Measurements from ENCODE around the gene ST7. TPM values are rescaled to one million over a fixed set of nuclear protein-coding genes. Genes with fewer than 3 reads are reported as not detected.
A peak's percentile ranks its signal among the peaks of the same experiment; 100 is the strongest.

The ST7 gene
- total RNA-seq, 1 donor from 2014 or later, result 12.9 TPM

GRCh38 chr7:117169907-117170306 is 216.6 kb downstream of the ST7 start:
- Histone ChIP-seq H3K36me3 (ENCODE audit: control insufficient read depth, insufficient read depth, low read length) (peaks cover 1% of the 10 kb centered on the region), H3K27me3 (ENCODE audit: control insufficient read depth, insufficient read depth, low read length) (no peaks in the 10 kb centered on the region), H3K4me3 (ENCODE audit: low read depth, low read length) (no peak overlapping the region)
- TF ChIP-seq, protein P1, sequence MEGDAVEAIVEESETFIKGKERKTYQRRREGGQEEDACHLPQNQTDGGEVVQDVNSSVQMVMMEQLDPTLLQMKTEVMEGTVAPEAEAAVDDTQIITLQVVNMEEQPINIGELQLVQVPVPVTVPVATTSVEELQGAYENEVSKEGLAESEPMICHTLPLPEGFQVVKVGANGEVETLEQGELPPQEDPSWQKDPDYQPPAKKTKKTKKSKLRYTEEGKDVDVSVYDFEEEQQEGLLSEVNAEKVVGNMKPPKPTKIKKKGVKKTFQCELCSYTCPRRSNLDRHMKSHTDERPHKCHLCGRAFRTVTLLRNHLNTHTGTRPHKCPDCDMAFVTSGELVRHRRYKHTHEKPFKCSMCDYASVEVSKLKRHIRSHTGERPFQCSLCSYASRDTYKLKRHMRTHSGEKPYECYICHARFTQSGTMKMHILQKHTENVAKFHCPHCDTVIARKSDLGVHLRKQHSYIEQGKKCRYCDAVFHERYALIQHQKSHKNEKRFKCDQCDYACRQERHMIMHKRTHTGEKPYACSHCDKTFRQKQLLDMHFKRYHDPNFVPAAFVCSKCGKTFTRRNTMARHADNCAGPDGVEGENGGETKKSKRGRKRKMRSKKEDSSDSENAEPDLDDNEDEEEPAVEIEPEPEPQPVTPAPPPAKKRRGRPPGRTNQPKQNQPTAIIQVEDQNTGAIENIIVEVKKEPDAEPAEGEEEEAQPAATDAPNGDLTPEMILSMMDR (IDR thresholded peaks at IDR 0.05; ENCODE audit: insufficient read depth, low read length, severe bottlenecking), result no peak
- DNase-seq (ENCODE audit: low read depth) (peak; percentile 63), FAIRE-seq (no peak)

DNA sequence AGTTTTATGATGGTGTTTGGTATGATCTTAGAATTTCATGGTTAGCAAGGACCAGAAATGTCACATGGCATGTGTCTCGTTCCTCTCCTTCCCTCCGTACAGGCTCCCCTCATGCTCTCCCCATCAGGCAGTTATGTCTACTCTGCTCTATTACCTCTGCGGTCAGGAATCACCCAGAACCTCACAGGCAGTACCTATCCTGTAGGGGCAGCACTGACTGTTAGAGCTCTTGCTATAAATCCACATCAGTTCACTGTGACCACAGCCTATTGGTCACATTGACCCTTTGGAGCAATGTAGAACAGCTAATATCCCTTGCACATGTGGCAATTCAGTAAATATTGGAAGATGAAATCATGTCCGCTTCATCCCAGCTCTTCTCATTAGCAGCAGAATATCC is 217.8 kb downstream of the ST7 start:
- FAIRE-seq, result no peak
- Histone ChIP-seq H3K27me3 (ENCODE audit: control insufficient read depth, insufficient read depth, low read length) (no peaks in the 10 kb centered on the region), H3K36me3 (ENCODE audit: control insufficient read depth, insufficient read depth, low read length) (peaks cover 1% of the 10 kb centered on the region), H3K4me3 (ENCODE audit: low read depth, low read length) (no peak overlapping the region)
- no peak for DNase-seq (ENCODE audit: low read depth)
- TF ChIP-seq, protein P1 (IDR thresholded peaks at IDR 0.05; ENCODE audit: insufficient read depth, low read length, severe bottlenecking), result no peak

GRCh38 chr7:117172283-117172682 is 219.0 kb downstream of the ST7 start:
- Histone ChIP-seq H3K4me3 (ENCODE audit: low read depth, low read length) (no peak overlapping the region), H3K36me3 (ENCODE audit: control insufficient read depth, insufficient read depth, low read length) (peaks cover 1% of the 10 kb centered on the region), H3K27me3 (ENCODE audit: control insufficient read depth, insufficient read depth, low read length) (no peaks in the 10 kb centered on the region)
- DNase-seq (ENCODE audit: low read depth), result no peak
- FAIRE-seq, result no peak
- TF ChIP-seq, protein P1 (IDR thresholded peaks at IDR 0.05; ENCODE audit: insufficient read depth, low read length, severe bottlenecking), result no peak

DNA sequence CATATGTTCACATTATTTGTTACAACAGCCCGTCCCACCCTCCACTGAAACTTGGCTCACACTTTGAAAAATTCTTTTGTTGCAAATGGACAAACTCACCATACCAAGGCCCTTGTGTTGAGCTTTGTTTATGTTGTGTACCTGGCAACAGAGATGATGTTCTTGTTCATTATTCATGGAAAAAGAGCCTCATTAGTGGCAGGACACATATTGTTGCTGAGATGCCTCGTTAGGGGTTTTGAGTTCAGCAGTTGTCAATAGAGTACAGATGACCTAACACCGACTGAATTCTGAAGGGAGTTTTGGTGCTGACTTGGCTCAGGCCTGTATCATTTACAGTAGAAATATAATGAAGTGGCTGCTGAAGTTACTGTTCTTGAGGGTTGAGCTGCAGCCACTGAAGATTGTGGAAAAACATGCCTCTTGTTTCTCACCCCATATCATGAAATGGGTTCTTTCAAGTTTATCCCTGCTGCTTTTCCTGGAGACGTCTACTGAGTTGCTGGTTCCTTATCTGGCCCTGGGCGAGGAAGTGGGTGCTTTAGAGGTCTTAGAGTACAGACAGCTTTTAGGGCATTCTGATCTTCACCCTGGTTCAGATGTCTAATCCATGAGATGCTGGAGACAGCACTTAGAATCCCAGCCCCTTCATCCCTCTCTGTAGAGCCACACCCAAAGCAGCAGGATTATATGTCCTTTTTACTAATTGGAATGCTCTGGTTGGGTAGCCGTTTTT is 219.9 kb downstream of the ST7 start:
- Histone ChIP-seq H3K4me3 (ENCODE audit: low read depth, low read length) (no peak overlapping the region), H3K27me3 (ENCODE audit: control insufficient read depth, insufficient read depth, low read length) (no peaks in the 10 kb centered on the region), H3K36me3 (ENCODE audit: control insufficient read depth, insufficient read depth, low read length) (peaks cover 1% of the 10 kb centered on the region)
- TF ChIP-seq, protein P1 (IDR thresholded peaks at IDR 0.05; ENCODE audit: insufficient read depth, low read length, severe bottlenecking), result no peak
- DNase-seq (ENCODE audit: low read depth), result no peak
- no peak for FAIRE-seq

DNA sequence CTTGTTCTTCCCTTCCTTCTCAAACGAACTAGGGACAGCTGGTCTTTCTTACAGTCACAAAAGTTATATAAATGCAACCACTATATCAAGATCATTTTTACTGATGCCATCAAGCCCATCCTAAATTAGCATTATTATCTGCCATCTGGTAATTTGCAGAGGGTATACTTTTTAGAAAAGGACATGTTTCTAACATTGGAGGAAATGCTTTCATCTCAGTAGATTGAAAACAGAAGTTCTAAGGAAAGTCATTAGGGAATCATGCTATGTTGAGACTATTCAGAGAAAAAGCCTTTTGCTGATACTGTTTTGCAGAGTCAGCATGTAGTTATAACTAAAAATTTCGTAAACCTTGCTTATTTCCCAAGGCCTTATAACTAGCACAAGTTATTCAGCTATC is 222.9 kb downstream of the ST7 start:
- H3K36me3 ChIP-seq (ENCODE audit: control insufficient read depth, insufficient read depth, low read length), result no peaks in the 10 kb centered on the region
- H3K27me3 ChIP-seq (ENCODE audit: control insufficient read depth, insufficient read depth, low read length), result no peaks in the 10 kb centered on the region
- TF ChIP-seq, protein P1 (IDR thresholded peaks at IDR 0.05; ENCODE audit: insufficient read depth, low read length, severe bottlenecking), result no peak
- no peak for DNase-seq (ENCODE audit: low read depth)
- H3K4me3 ChIP-seq (ENCODE audit: low read depth, low read length), result no peak overlapping the region
- no peak for FAIRE-seq

- H3K36me3 ChIP-seq (ENCODE audit: control insufficient read depth, insufficient read depth, low read length), result no peaks in the 10 kb centered on the region
- TF ChIP-seq, protein P1 (IDR thresholded peaks at IDR 0.05; ENCODE audit: insufficient read depth, low read length, severe bottlenecking), result no peak
- H3K4me3 ChIP-seq (ENCODE audit: low read depth, low read length), result no peak overlapping the region
- H3K27me3 ChIP-seq (ENCODE audit: control insufficient read depth, insufficient read depth, low read length), result no peaks in the 10 kb centered on the region
- no peak for DNase-seq (ENCODE audit: low read depth)
- no peak for FAIRE-seq
Measured at GRCh38 chr7:117178600-117178999, 225.3 kb downstream of the ST7 start.

All from bronchial epithelial cell (primary cell).